ENCODE results near the gene DOCK3.
"Not testable (repeated sequence)": the region's sequence is repeated elsewhere in the genome, so short reads cannot be mapped to it uniquely, and the experiment has no call there.

DOCK3 gene

GRCh38 chr3:50885070-50885850, 210.5 kb downstream of the DOCK3 start:
- Mint-ChIP-seq H3K9me3 (no peaks in the 10 kb centered on the region), H3K36me3 (ENCODE audit: low read depth) (no peaks in the 10 kb centered on the region), H3K4me3 (no peak overlapping the region), H3K4me1 (no peaks in the 10 kb centered on the region), H3K27me3 (no peaks in the 10 kb centered on the region), H3K27ac (no peak overlapping the region)
- DNase-seq (no peak), ATAC-seq (no peak)

DNA sequence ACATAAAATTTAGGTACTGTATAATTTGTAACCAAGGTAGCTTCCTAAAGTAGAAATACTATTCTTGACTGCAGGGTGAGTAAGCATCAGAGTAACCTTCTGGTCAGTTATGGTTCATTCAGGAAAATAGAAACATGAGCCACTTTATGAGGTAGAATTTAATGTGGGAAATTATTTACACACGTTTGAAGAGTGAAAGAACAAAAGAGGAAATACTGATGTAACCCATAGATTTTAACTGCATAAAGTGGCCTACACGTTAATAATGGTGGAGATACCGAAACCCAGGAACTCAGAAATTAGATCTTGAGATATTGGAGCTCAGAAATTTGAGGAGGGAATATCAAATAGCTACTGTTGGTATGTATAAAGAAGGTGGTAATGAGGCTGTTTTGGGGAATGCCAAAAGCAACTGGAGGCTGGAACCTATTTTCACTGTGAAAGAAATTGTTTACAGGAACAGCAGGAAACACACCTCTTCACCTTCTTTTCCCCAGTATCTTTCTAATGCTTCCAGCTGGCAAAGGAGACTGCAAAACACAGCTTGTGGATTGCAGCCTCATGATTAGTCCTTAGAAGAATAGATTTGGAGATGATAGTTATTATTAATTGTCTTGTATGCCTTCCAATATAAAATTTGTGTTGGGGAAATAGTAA, 216.1 kb downstream of the DOCK3 start:
- no peak overlapping the region for H3K27ac Mint-ChIP-seq
- H3K9me3 Mint-ChIP-seq = peaks cover 23% of the 10 kb centered on the region
- peaks cover 6% of the 10 kb centered on the region for H3K36me3 Mint-ChIP-seq (ENCODE audit: low read depth)
- H3K4me1 Mint-ChIP-seq = no peaks in the 10 kb centered on the region
- no peak for DNase-seq
- ATAC-seq = no peak
- H3K27me3 Mint-ChIP-seq = no peaks in the 10 kb centered on the region
- H3K4me3 Mint-ChIP-seq = no peak overlapping the region

- not testable (repeated sequence) for H3K9me3 Mint-ChIP-seq; H3K4me3 Mint-ChIP-seq; ATAC-seq; H3K27ac Mint-ChIP-seq; DNase-seq; H3K4me1 Mint-ChIP-seq; H3K36me3 Mint-ChIP-seq (ENCODE audit: low read depth); H3K27me3 Mint-ChIP-seq
These were observed 226.4 kb downstream of the DOCK3 start for GRCh38 chr3:50901097-50901496.

- peaks cover 2% of the 10 kb centered on the region for H3K36me3 Mint-ChIP-seq (ENCODE audit: low read depth)
- H3K27ac Mint-ChIP-seq = no peak overlapping the region
- peaks cover 4% of the 10 kb centered on the region for H3K9me3 Mint-ChIP-seq
- ATAC-seq (no peak), DNase-seq (no peak)
- peaks cover 17% of the 10 kb centered on the region for H3K27me3 Mint-ChIP-seq
- no peaks in the 10 kb centered on the region for H3K4me1 Mint-ChIP-seq
- no peak overlapping the region for H3K4me3 Mint-ChIP-seq
These were observed 238.0 kb downstream of the DOCK3 start for GRCh38 chr3:50912746-50913145.

- Mint-ChIP-seq H3K4me3 (no peak overlapping the region), H3K4me1 (no peaks in the 10 kb centered on the region), H3K27me3 (peaks cover 13% of the 10 kb centered on the region), H3K9me3 (peaks cover 1% of the 10 kb centered on the region), H3K36me3 (ENCODE audit: low read depth) (no peaks in the 10 kb centered on the region), H3K27ac (no peak overlapping the region)
- ATAC-seq (no peak), DNase-seq (no peak)
These were observed 238.5 kb downstream of the DOCK3 start for GRCh38 chr3:50913260-50913659.

DNA sequence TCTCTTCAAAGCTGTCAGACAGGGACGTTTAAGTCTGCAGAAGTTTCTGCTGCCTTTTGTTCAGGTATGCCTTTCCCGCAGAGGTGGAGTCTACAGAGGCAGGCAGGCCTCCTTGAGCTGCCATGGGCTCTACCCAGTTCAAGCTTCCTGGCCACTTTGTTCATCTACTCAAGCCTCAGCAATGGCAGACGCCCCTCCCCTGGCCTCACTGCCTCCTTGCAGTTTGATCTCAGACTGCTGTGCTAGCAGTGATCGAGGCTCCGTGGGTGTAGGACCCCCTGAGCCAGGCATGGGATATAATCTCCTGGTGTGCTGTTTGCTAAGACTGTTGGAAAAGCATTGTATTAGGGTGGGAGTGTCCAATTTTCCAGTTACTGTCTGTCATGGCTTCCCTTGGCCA, 247.3 kb downstream of the DOCK3 start:
- H3K36me3 Mint-ChIP-seq (ENCODE audit: low read depth); DNase-seq; H3K27ac Mint-ChIP-seq; ATAC-seq; H3K4me1 Mint-ChIP-seq; H3K27me3 Mint-ChIP-seq; H3K4me3 Mint-ChIP-seq; H3K9me3 Mint-ChIP-seq: not testable (repeated sequence)

- ATAC-seq = no peak
- H3K36me3 Mint-ChIP-seq (ENCODE audit: low read depth) = no peaks in the 10 kb centered on the region
- H3K4me3 Mint-ChIP-seq = no peak overlapping the region
- peaks cover 4% of the 10 kb centered on the region for H3K4me1 Mint-ChIP-seq
- DNase-seq = no peak
- peaks cover 2% of the 10 kb centered on the region for H3K27me3 Mint-ChIP-seq
- no peaks in the 10 kb centered on the region for H3K9me3 Mint-ChIP-seq
- H3K27ac Mint-ChIP-seq = no peak overlapping the region
These were observed 249.2 kb downstream of the DOCK3 start for GRCh38 chr3:50923955-50924354.

DNA sequence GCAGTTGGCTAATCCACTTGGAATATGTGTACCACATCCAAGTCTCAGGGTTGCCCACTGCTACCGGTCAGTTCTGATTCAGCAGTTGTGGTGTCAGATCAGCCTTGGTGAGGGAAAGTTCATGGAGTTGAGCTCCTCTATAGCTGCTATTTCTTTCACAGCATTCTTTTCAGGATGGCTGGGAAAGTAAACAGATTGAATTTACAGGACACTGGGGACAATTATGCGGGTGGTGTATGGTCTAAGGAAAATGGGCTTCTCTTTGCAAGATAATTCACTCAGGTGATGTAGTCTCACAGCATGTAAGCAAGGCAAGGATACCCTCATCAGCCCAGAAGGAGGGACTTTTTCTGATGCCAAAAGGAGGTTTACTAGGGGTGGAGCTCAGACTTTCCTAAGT, 249.9 kb downstream of the DOCK3 start:
- no peak for ATAC-seq
- Mint-ChIP-seq H3K36me3 (ENCODE audit: low read depth) (no peaks in the 10 kb centered on the region), H3K27me3 (peaks cover 2% of the 10 kb centered on the region), H3K9me3 (no peaks in the 10 kb centered on the region), H3K4me3 (no peak overlapping the region), H3K27ac (no peak overlapping the region), H3K4me1 (peaks cover 4% of the 10 kb centered on the region)
- no peak for DNase-seq

DNA sequence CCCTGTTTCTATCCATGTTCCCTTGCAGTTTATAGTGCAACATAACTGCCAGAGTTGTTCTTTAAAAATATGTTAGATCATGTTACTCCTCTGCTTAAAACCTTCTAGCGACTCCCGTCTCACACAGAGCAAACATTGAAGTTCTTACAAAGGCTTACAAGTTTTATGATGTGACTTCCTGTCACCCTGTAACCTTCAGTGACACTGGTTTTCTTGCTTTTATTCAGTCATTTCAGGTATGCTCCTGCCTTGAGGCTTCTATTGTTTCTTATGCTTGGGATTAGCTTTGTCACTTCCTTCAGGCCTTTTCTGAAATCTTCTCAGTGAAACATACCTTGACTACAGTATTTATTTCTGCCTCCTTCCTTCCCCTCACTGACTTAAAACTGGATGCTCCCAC, 252.1 kb downstream of the DOCK3 start:
- peaks cover 4% of the 10 kb centered on the region for H3K4me1 Mint-ChIP-seq
- no peak overlapping the region for H3K27ac Mint-ChIP-seq
- no peak overlapping the region for H3K4me3 Mint-ChIP-seq
- DNase-seq (no peak), ATAC-seq (no peak)
- no peaks in the 10 kb centered on the region for H3K36me3 Mint-ChIP-seq (ENCODE audit: low read depth)
- no peaks in the 10 kb centered on the region for H3K9me3 Mint-ChIP-seq
- peaks cover 3% of the 10 kb centered on the region for H3K27me3 Mint-ChIP-seq

DNA sequence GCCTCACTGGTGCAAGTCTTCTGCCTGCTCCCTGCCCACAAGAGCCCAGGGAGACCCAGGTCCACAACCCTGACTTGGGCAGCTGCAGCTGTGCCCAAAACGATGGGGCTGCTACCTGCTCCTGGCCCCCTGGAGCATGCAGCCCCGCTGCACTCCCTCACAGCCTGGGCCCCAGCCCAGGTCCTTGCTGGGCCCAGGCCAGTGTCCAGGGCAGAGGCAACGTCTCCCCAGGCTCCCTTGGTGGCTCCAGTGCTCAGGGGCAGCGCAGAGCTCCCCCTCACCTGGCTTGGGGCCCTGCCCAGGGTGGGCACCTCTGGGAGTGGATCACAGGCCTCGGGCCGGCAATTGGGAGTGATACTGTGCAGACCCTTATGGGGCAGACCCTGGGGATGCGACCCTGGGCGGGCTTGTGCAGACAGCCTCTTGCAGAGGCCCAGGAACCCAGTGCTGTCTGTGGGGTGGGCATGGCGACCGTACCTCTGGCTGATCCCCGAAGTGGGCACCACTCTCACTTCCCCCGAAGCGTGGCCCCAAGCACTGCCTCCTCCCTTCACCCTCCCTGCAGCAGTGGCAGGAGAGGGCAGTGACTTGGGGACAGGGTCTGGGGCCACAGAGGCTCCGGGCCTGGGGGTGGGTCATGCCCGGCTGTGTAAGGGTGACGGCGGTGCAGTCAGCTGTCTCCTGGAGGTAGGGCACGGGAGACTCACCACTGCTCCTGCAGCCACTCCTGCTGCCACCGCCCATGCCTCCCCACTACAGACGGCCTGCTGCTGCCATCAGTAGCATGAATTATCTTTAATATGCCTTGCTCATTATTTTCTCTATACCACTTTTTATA, 255.9 kb downstream of the DOCK3 start:
- DNase-seq = no peak
- peaks cover 4% of the 10 kb centered on the region for H3K4me1 Mint-ChIP-seq
- H3K9me3 Mint-ChIP-seq = peaks cover 11% of the 10 kb centered on the region
- ATAC-seq = no peak
- peaks cover 4% of the 10 kb centered on the region for H3K36me3 Mint-ChIP-seq (ENCODE audit: low read depth)
- H3K27me3 Mint-ChIP-seq = peaks cover 3% of the 10 kb centered on the region
- H3K4me3 Mint-ChIP-seq = no peak overlapping the region
- H3K27ac Mint-ChIP-seq = no peak overlapping the region

DNA sequence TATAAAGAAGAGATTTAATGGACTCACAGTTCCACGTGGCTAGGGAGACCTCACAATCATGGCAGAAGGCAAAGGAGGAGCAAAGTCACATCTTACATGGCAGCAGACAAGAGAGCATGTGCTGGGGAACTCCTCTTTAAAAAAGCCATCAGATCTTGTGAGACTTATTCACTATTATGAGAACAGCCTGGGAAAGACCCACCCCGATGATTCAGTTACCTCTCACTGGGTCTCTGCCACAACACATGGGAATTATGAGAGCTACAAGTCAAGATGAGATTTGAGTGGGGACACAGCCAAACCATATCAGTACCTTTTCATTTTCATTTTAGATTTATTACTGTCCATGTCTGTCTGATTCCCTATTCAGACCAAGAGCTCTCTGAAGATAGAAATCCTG, 258.2 kb downstream of the DOCK3 start:
- not testable (repeated sequence) for H3K4me3 Mint-ChIP-seq; H3K27ac Mint-ChIP-seq; H3K4me1 Mint-ChIP-seq; H3K36me3 Mint-ChIP-seq (ENCODE audit: low read depth); DNase-seq; H3K27me3 Mint-ChIP-seq; ATAC-seq
- peaks cover 14% of the 10 kb centered on the region for H3K9me3 Mint-ChIP-seq

GRCh38 chr3:50936389-50936788, 261.7 kb downstream of the DOCK3 start:
- ATAC-seq (no peak), DNase-seq (no peak)
- no peak overlapping the region for H3K27ac Mint-ChIP-seq
- H3K9me3 Mint-ChIP-seq = peaks cover 14% of the 10 kb centered on the region
- peaks cover 7% of the 10 kb centered on the region for H3K36me3 Mint-ChIP-seq (ENCODE audit: low read depth)
- H3K27me3 Mint-ChIP-seq = no peaks in the 10 kb centered on the region
- H3K4me1 Mint-ChIP-seq = no peaks in the 10 kb centered on the region
- H3K4me3 Mint-ChIP-seq = no peak overlapping the region

- ATAC-seq (no peak), DNase-seq (no peak)
- no peak overlapping the region for H3K27ac Mint-ChIP-seq
- H3K9me3 Mint-ChIP-seq = no peaks in the 10 kb centered on the region
- no peaks in the 10 kb centered on the region for H3K36me3 Mint-ChIP-seq (ENCODE audit: low read depth)
- H3K27me3 Mint-ChIP-seq = peaks cover 5% of the 10 kb centered on the region
- peaks cover 13% of the 10 kb centered on the region for H3K4me1 Mint-ChIP-seq
- no peak overlapping the region for H3K4me3 Mint-ChIP-seq
These were observed 272.7 kb downstream of the DOCK3 start for GRCh38 chr3:50947419-50947818.

- H3K4me3 Mint-ChIP-seq = no peak overlapping the region
- peaks cover 5% of the 10 kb centered on the region for H3K27me3 Mint-ChIP-seq
- no peak for DNase-seq
- H3K36me3 Mint-ChIP-seq (ENCODE audit: low read depth) = no peaks in the 10 kb centered on the region
- no peak for ATAC-seq
- H3K4me1 Mint-ChIP-seq = peaks cover 13% of the 10 kb centered on the region
- H3K27ac Mint-ChIP-seq = no peak overlapping the region
- H3K9me3 Mint-ChIP-seq = no peaks in the 10 kb centered on the region
These were observed 275.9 kb downstream of the DOCK3 start for GRCh38 chr3:50950591-50950990.

Data from activated naive CD8-positive, alpha-beta T cell treated with anti-CD3 and anti-CD28 coated beads, Interleukin-2, amount 50 U/mL, for 24 hours (primary cell).